HCT116 (cell line): ENCODE results near the gene SH2D1B. TPM values are rescaled to one million over a fixed set of nuclear protein-coding genes. Genes with fewer than 3 reads are reported as not detected.

Experiments
- ATAC-seq: fragments of 200-7000 bp; cut with Tn5 transposase; 2 replicates; pipeline ENCODE4 v1.9.1; 2020; ENCODE audit warnings: mild to moderate bottlenecking, moderate library complexity
- BruUV-seq: library from RNA; stranded (reverse); fragments of 400-500 nt; replicated peaks from 2 replicates; lab custom pipeline; 2021; lab: Mats Ljungman, UMichigan
- CTCF ChIA-PET: fragments of 300-600 bp; sonication (Branson Sonifier 250); formaldehyde crosslinking; loops from one replicate; lab custom pipeline; 2021; ENCODE audit warnings: antibody characterized with exemption; lab: Charles Lee
- POLR2A ChIA-PET: fragments of 300-600, 350-600 bp; sonication (Branson Sonifier 250); formaldehyde crosslinking; loops from one replicate; lab custom pipeline; 2021; ENCODE audit warnings: antibody characterized with exemption; lab: Charles Lee
- RAD21 ChIA-PET, 2 experiments: fragments of 300-600 bp; sonication (Branson Sonifier 250); formaldehyde crosslinking; loops; one replicate each; lab custom pipeline; 2023; ENCODE audit warnings: low total read pairs in 2 of 2; ENCODE audit not compliant: uncharacterized antibody in 2 of 2, unreplicated experiment in 2 of 2, low non-redundant PET in 1 of 2; lab: Charles Lee
- DNase-seq: peaks from one replicate; pipeline ENCODE4 v3.0.0-alpha.2; 2010; ENCODE audit warnings: low read depth, low spot score
- H2AFZ ChIP-seq: fragments of 200-600 bp; shearing (Covaris generic), sonication (generic); 2 replicates; pipeline ENCODE4 v1.6.1; 2017; ENCODE audit warnings: low read depth, mixed run types, mixed read lengths, antibody characterized with exemption, low read length; ENCODE audit not compliant: poor library complexity, severe bottlenecking
- H3K27ac ChIP-seq: 2 replicates; pipeline ENCODE4 v1.5.1; 2012; ENCODE audit warnings: low read depth, low read length
- H3K27me3 ChIP-seq: fragments of 200-600 bp; sonication (generic); 2 replicates; pipeline ENCODE4 v1.6.1; 2016; ENCODE audit warnings: mixed run types, low read length, mixed read lengths; ENCODE audit not compliant: insufficient read depth
- H3K36me3 ChIP-seq, 2 experiments: fragments of 200-500 bp in 1 of 2; fragments of 200-600 bp in 1 of 2; sonication (Bioruptor generic) in 1 of 2; sonication (generic) in 1 of 2; 2 replicates each; pipeline versions ENCODE4 v1.5.1 to v1.6.1; 2014 to 2016; ENCODE audit warnings: low read length in 2 of 2, inconsistent platforms in 1 of 2, mixed read lengths in 1 of 2, mixed run types in 1 of 2; ENCODE audit not compliant: insufficient read depth in 2 of 2, control insufficient read depth in 1 of 2
- H3K4me1 ChIP-seq, 2 experiments: fragments of 200-600 bp in 1 of 2; sonication (generic) in 1 of 2; 2 replicates each; pipeline versions ENCODE4 v1.5.1 to v1.6.1; 2012 to 2017; ENCODE audit warnings: low read length in 2 of 2, inconsistent platforms in 1 of 2, mild to moderate bottlenecking in 1 of 2, mixed read lengths in 1 of 2, mixed run types in 1 of 2, moderate library complexity in 1 of 2; ENCODE audit not compliant: insufficient read depth in 2 of 2, control insufficient read depth in 1 of 2
- H3K4me2 ChIP-seq: fragments of 200-600 bp; sonication (generic); 2 replicates; pipeline ENCODE4 v1.6.1; 2017; ENCODE audit warnings: mixed run types, low read length, mixed read lengths
- H3K4me3 ChIP-seq, 2 experiments: fragments of 200-600 bp in 1 of 2; sonication (generic) in 1 of 2; replicated peaks in 1 of 2; 2 replicates each; pipeline ENCODE4 v1.5.1; 2011 to 2016; ENCODE audit warnings: low read length in 2 of 2, control low read depth in 1 of 2, low read depth in 1 of 2, mild to moderate bottlenecking in 1 of 2, mixed read lengths in 1 of 2, mixed run types in 1 of 2
- H3K79me2 ChIP-seq: fragments of 200-600 bp; sonication (generic); 2 replicates; pipeline ENCODE4 v1.6.1; 2017; ENCODE audit warnings: mild to moderate bottlenecking, mixed run types, low read length, moderate library complexity, mixed read lengths; ENCODE audit not compliant: insufficient read depth
- H3K9ac ChIP-seq: fragments of 200-600 bp; sonication (generic); 2 replicates; pipeline ENCODE4 v1.6.1; 2016; ENCODE audit warnings: low read length, mixed read lengths
- H3K9me2 ChIP-seq: fragments of 200-600 bp; sonication (generic), shearing (Covaris generic); 2 replicates; pipeline ENCODE4 v1.6.1; 2017; ENCODE audit warnings: mixed run types, mild to moderate bottlenecking, moderate library complexity; ENCODE audit not compliant: insufficient read depth
- H3K9me3 ChIP-seq, 2 experiments: fragments of 200-500 bp in 1 of 2; fragments of 200-600 bp in 1 of 2; sonication (Bioruptor generic) in 1 of 2; sonication (generic) in 1 of 2; 2 replicates each; pipeline ENCODE4 v1.6.1; 2014 to 2017; ENCODE audit warnings: low read length in 2 of 2, mixed read lengths in 2 of 2, inconsistent platforms in 1 of 2, low read depth in 1 of 2, mild to moderate bottlenecking in 1 of 2, mixed run types in 1 of 2, moderate library complexity in 1 of 2; ENCODE audit not compliant: control insufficient read depth in 1 of 2, insufficient read depth in 1 of 2
- H4K20me1 ChIP-seq: fragments of 200-600 bp; sonication (generic), shearing (Covaris generic); 2 replicates; pipeline ENCODE4 v1.6.1; 2017; ENCODE audit warnings: mixed run types, mild to moderate bottlenecking, moderate library complexity; ENCODE audit not compliant: insufficient read depth
- CEBPB ChIP-seq: IDR thresholded peaks from 2 replicates; pipeline ENCODE4 v1.6.1; 2012; ENCODE audit warnings: low read depth
- ELF1 ChIP-seq: IDR thresholded peaks from 2 replicates; pipeline ENCODE4 v1.6.1; 2012; ENCODE audit warnings: low read depth, borderline replicate concordance
- EZH2 ChIP-seq: fragments of 200-600 bp; sonication (generic); IDR thresholded peaks from 2 replicates; pipeline ENCODE4 v1.6.1; 2017; ENCODE audit warnings: antibody characterized with exemption, mixed run types
- EZH2phosphoT487 ChIP-seq: fragments of 200-600 bp; IDR thresholded peaks from 2 replicates; pipeline ENCODE4 v1.6.1; 2018; ENCODE audit warnings: antibody characterized with exemption, borderline replicate concordance
- FOSL1 ChIP-seq: IDR thresholded peaks from 2 replicates; pipeline ENCODE4 v1.6.1; 2012; ENCODE audit warnings: low read depth
- JUND ChIP-seq: IDR thresholded peaks from 2 replicates; pipeline ENCODE4 v1.6.1; 2012
- POLR2A ChIP-seq: IDR thresholded peaks from 2 replicates; pipeline ENCODE4 v1.7.0; 2011; ENCODE audit warnings: borderline replicate concordance; ENCODE audit not compliant: insufficient read depth, insufficient read length; ENCODE audit errors: extremely low read depth
- RAD21 ChIP-seq: IDR thresholded peaks from 2 replicates; pipeline ENCODE4 v1.6.1; 2012; ENCODE audit warnings: low read depth, mild to moderate bottlenecking
- SIN3A ChIP-seq: IDR thresholded peaks from 2 replicates; pipeline ENCODE4 v1.6.1; 2012; ENCODE audit warnings: low read depth
- SP1 ChIP-seq: IDR thresholded peaks from 2 replicates; pipeline ENCODE4 v1.6.1; 2012; ENCODE audit warnings: low read depth
- SRF ChIP-seq: IDR thresholded peaks from 2 replicates; pipeline ENCODE4 v1.6.1; 2012; ENCODE audit warnings: low read depth
- TCF7L2 ChIP-seq: IDR thresholded peaks from 2 replicates; pipeline ENCODE4 v1.7.0; 2011; ENCODE audit warnings: borderline replicate concordance, inconsistent platforms; ENCODE audit not compliant: insufficient read depth, insufficient read length; ENCODE audit errors: extremely low read depth
- ZFX ChIP-seq: fragments of 450-650 bp; IDR thresholded peaks from 2 replicates; pipeline ENCODE4 v1.6.1; 2017
- ZNF274 ChIP-seq: fragments of 200-500 bp; sonication (Bioruptor generic); IDR thresholded peaks from 2 replicates; pipeline ENCODE4 v1.6.1; 2014; ENCODE audit warnings: mild to moderate bottlenecking, low read depth, low read length, inconsistent platforms
- intact Hi-C: fragments of 100-400 bp; cut with micrococcal nuclease; formaldehyde crosslinking; loops from 2 replicates; pipeline ENCODE4 v1.10.0; 2022
- total RNA-seq: library from RNA; stranded (reverse); gene quantifications from one replicate; pipeline ENCODE4 v1.2.1, GENCODE V29; 2021; ENCODE audit not compliant: unreplicated experiment
- TF ChIP-seq, protein P1 (sequence below): IDR thresholded peaks from 2 replicates; pipeline ENCODE4 v1.6.1; 2012; ENCODE audit warnings: low read depth
- TF ChIP-seq, protein P2 (sequence below): IDR thresholded peaks from 2 replicates; pipeline ENCODE4 v1.6.1; 2012
- TF ChIP-seq, protein P3 (sequence below), 3 experiments: fragments of 200-600 bp in 1 of 3; sonication (generic) in 1 of 3; IDR thresholded peaks in 2 of 3; conservative IDR thresholded peaks in 1 of 3; 2 replicates each; pipeline ENCODE4 v1.5.1; 2012 to 2017; ENCODE audit warnings: low read depth in 2 of 3, low read length in 2 of 3, antibody characterized with exemption in 1 of 3, borderline replicate concordance in 1 of 3, control low read depth in 1 of 3, mild to moderate bottlenecking in 1 of 3, mixed read lengths in 1 of 3, mixed run types in 1 of 3, moderate library complexity in 1 of 3; ENCODE audit not compliant: insufficient read depth in 1 of 3

Gene SH2D1B
- total RNA-seq, 1 experiment from 2014 or later, result 0.12 TPM

DNA sequence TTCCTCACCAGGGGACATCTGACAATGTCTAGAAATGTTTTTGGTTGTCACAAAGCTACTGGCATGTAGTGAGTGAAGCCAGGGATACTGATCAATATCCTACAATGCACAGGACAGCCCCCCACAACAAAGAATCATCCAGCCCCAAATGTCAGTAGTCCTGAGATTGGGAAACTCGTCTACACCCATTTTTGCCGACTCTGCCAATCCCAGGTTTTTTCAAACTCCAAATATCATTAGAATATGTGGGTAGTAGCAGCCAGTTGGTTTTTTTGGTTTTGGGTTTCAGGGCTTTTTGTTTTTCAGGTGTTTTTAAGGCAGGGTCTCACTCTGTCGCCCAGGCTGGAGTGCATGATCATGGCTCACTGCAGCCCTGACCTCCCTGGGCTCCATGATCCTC lies 41.2 kb downstream of the SH2D1B start:
- RAD21 ChIA-PET, result no interaction called here
- H3K4me2 ChIP-seq, result no peak overlapping the region
- H3K9me3 ChIP-seq, result no peaks in the 10 kb centered on the region
- no peak for ATAC-seq
- DNase-seq, result no peak
- POLR2A ChIA-PET, result no interaction called here
- H3K9ac ChIP-seq, result no peak overlapping the region
- CTCF ChIA-PET, result no interaction called here
- peaks cover 0 to 3% of the 10 kb centered on the region in 2 experiments; a peak in 1 of 4 replicates for H3K36me3 ChIP-seq
- no peaks in the 10 kb centered on the region for H3K27me3 ChIP-seq
- intact Hi-C loops, result no loop called here
- H3K4me1 ChIP-seq, result peaks cover 13 to 34% of the 10 kb centered on the region in 2 experiments
- BruUV-seq, result no TSS peak
- no peaks in the 10 kb centered on the region for H3K79me2 ChIP-seq
- H2AFZ ChIP-seq, result no peak overlapping the region
- H3K27ac ChIP-seq, result no peak overlapping the region
- no peak for TF ChIP-seq SIN3A
- TF ChIP-seq ZNF274, result no peak
- no peak for TF ChIP-seq CEBPB
- TF ChIP-seq, protein P1, sequence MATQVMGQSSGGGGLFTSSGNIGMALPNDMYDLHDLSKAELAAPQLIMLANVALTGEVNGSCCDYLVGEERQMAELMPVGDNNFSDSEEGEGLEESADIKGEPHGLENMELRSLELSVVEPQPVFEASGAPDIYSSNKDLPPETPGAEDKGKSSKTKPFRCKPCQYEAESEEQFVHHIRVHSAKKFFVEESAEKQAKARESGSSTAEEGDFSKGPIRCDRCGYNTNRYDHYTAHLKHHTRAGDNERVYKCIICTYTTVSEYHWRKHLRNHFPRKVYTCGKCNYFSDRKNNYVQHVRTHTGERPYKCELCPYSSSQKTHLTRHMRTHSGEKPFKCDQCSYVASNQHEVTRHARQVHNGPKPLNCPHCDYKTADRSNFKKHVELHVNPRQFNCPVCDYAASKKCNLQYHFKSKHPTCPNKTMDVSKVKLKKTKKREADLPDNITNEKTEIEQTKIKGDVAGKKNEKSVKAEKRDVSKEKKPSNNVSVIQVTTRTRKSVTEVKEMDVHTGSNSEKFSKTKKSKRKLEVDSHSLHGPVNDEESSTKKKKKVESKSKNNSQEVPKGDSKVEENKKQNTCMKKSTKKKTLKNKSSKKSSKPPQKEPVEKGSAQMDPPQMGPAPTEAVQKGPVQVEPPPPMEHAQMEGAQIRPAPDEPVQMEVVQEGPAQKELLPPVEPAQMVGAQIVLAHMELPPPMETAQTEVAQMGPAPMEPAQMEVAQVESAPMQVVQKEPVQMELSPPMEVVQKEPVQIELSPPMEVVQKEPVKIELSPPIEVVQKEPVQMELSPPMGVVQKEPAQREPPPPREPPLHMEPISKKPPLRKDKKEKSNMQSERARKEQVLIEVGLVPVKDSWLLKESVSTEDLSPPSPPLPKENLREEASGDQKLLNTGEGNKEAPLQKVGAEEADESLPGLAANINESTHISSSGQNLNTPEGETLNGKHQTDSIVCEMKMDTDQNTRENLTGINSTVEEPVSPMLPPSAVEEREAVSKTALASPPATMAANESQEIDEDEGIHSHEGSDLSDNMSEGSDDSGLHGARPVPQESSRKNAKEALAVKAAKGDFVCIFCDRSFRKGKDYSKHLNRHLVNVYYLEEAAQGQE, result no peak
- TF ChIP-seq, protein P2, sequence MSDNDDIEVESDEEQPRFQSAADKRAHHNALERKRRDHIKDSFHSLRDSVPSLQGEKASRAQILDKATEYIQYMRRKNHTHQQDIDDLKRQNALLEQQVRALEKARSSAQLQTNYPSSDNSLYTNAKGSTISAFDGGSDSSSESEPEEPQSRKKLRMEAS, result no peak
- TF ChIP-seq SRF, result no peak
- no peak for TF ChIP-seq ZFX
- TF ChIP-seq TCF7L2, result no peak
- no peak for TF ChIP-seq EZH2
- TF ChIP-seq FOSL1, result no peak
- TF ChIP-seq, protein P3, sequence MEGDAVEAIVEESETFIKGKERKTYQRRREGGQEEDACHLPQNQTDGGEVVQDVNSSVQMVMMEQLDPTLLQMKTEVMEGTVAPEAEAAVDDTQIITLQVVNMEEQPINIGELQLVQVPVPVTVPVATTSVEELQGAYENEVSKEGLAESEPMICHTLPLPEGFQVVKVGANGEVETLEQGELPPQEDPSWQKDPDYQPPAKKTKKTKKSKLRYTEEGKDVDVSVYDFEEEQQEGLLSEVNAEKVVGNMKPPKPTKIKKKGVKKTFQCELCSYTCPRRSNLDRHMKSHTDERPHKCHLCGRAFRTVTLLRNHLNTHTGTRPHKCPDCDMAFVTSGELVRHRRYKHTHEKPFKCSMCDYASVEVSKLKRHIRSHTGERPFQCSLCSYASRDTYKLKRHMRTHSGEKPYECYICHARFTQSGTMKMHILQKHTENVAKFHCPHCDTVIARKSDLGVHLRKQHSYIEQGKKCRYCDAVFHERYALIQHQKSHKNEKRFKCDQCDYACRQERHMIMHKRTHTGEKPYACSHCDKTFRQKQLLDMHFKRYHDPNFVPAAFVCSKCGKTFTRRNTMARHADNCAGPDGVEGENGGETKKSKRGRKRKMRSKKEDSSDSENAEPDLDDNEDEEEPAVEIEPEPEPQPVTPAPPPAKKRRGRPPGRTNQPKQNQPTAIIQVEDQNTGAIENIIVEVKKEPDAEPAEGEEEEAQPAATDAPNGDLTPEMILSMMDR (IDR thresholded peaks at IDR 0.05 in 2 of 3, conservative IDR thresholded peaks at IDR 0.05 in 1 of 3; ENCODE audit: borderline replicate concordance in 1 of 3, insufficient read depth in 1 of 3, low read depth in 2 of 3, low read length in 2 of 3), result no peak
- TF ChIP-seq EZH2phosphoT487, result no peak
- no peak for TF ChIP-seq SP1
- no peak for TF ChIP-seq JUND
- TF ChIP-seq ELF1, result no peak
- no peak for TF ChIP-seq RAD21
- TF ChIP-seq POLR2A, result no peak
- TF ChIP-seq, all 23 proteins: peak for 0
- no peaks in the 10 kb centered on the region for H3K9me2 ChIP-seq
- no peak overlapping the region for H3K4me3 ChIP-seq
- no peaks in the 10 kb centered on the region for H4K20me1 ChIP-seq
